ENCODE measurements around the gene NKAIN2.
A peak's percentile ranks its signal among the peaks of the same experiment; 100 is the strongest.

Gene NKAIN2

GRCh38 chr6:124040655-124041054 is 237.0 kb downstream of the NKAIN2 start:
- DNase-seq = no peak

- DNase-seq = no peak
Measured at GRCh38 chr6:124052120-124052519, 248.5 kb downstream of the NKAIN2 start.

GRCh38 chr6:124053315-124053714 is 249.7 kb downstream of the NKAIN2 start:
- DNase-seq = no peak

DNA sequence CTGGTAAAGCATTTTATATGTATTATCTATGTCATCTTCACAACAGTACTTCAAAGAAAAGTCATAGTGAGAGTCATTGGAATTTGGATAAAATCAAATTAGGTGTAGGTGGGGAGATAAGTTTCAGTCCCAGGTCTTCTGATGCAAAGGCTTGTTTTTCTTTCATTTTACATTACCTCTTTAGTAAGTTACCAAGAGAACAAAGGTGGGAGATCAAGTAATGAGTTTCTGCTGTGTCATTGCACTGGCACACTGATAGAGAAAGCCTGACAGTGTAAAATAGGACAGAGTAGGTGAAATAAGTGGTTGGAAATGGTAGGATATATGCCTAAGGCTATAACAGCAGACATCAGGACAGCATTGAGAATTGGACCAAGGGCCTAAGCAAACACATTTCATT is 250.4 kb downstream of the NKAIN2 start:
- DNase-seq = no peak

- DNase-seq = no peak
Measured at GRCh38 chr6:124055395-124055794, 251.7 kb downstream of the NKAIN2 start.

DNA sequence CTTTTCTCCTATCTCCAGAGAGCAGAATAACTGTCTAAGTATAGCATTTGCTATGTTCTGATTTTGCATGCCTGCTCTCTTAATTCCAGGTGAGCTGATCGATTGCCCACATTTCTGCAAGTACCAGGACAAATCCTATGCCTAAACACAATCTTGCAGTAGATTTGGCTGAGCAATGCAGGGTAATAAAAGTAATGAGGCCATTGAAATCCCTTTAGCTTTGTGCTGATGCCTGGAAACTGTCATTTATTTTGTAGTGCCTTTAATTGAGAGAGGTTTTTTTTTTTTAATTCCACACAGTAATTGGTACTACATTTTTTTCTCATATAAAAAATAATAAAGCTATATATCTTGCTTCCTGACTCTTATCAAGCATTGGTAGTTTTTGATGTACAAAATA is 252.3 kb downstream of the NKAIN2 start:
- DNase-seq = peak; percentile 80

DNA sequence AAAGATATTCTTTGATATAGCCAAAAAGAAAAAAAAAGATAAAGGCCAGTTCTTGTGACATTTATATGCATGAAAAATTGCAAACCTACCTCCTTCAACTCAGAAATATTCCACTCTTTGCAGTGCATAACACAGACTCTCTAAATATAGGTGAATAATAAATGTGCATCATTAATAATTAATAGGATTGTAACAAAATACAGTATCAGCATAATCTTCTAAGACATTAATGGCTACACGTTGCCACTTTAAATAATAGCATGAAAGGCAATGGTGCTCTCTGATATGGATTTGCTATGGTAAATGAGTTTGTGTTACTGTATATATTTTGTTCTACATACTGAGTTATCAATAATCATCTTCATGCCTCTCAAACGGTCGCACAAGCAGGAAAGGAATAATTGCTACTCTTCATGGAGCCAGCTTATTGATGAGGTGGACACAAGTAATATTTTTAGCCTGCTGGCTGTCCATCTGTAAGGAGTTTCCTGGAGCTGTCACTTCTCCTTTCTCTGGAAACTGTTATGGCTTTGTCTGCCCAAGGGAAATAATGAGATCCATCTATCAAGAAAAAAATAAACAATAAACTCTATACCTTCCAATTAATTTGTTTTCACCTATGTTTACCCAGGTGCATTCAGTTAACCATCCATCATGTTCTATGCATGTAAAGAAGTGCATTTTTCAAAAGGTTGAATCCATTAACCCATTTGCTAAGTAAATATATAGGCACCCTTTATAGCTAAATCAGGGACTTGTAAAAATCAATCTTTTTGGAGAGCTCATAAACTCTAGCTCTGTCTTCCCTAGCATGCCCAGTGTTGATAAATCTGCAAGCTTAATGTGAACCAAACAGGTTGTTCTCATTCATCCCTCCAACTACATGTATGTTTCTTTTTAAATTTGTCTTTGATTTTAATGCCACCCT is 253.0 kb downstream of the NKAIN2 start:
- peak; percentile 88 for DNase-seq

GRCh38 chr6:124057461-124057860 is 253.8 kb downstream of the NKAIN2 start:
- no peak for DNase-seq

DNA sequence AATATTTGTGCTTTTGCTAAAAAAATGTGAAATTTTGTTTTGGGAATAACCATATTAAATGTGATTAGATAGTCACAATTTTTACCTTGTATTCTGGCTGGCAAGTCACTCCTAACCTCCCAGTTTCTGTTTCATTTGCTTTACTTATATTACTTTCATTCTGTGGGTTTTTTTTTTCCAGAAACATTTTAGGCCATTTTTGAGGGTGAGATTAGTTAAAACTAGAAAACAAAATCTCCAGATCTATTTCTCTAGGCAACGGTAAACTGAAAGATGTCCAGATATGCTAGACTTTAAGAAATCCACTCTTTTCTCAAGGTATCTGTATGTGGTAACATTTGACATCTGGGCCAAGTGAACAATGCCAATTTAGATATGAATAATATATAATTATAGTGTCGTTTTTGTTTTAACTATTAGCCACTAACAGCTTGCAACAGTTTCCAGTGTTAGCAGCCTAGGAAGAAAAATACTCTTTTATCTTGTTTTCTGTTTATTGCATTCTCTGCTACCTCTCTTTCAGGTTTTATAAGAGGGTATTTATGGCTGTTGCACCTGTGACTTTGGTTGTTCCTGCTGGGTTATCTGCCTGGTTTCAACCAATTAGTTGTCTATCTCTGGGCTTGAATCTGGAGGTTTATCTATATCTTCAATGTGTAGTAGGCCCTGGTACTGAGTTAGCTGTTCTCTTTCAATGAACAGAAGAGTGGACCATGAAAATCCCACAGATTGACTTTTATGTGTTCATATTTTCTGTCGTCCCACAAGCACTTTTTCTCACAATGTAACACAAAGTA is 260.9 kb downstream of the NKAIN2 start:
- DNase-seq = no peak

- no peak for DNase-seq
Measured at GRCh38 chr6:124066269-124066668, 262.6 kb downstream of the NKAIN2 start.

- DNase-seq = no peak
Measured at GRCh38 chr6:124066946-124067552, 263.4 kb downstream of the NKAIN2 start.

DNA sequence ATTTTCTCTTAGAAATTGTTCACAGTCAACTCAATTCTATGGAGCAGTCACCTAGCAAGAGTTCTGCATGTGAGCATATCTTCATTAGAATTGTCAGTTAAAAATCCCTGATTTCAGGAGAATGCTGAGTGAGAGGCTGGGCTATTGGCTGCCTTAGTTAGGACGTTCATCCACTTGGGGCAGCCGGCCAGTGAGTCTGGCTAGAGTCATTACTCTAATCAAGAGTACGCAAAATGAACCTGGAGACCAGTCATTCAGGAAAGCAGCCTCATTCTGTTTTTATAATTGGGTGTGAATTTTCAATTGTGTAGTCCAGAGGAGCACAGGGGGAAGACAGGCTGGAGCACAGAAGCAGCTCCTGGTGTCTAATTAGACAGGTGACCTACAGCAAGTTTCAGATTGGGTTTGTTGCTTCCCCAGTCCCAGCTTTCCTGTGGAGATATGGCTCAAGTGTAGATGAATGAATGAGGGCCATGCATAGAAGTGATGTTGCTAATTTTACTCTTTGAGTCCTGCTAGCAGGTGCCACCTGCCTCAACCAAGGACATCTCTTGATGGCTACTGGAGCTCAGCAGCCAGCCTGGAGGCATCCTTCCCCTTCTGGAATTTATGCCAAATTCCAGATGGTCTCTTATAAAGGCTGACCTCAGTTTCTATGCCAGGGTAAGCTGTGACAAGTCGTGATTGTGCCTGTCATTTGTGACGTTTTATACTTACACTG is 265.7 kb downstream of the NKAIN2 start:
- no peak for DNase-seq

DNA sequence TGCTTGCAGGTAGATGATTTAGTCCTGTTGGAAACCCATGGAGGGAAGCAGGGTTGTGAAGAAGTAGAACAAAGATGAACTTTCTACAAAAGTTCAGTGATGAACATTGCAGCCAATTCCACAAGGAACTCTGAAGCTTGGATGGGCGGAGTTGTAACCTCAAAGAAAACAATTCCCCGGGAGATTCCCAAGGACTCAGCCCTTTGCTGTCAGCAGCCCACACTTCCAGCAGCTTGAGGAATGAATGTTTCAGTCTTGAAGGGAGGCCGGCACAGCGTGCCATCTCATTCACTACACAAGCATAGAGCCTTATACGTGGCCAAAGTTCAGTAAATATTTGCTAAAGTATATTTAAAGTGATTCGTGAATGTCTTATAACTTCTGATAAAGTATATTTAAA is 269.4 kb downstream of the NKAIN2 start:
- DNase-seq = no peak

GRCh38 chr6:124073820-124074587 is 270.3 kb downstream of the NKAIN2 start:
- no peak for DNase-seq

DNA sequence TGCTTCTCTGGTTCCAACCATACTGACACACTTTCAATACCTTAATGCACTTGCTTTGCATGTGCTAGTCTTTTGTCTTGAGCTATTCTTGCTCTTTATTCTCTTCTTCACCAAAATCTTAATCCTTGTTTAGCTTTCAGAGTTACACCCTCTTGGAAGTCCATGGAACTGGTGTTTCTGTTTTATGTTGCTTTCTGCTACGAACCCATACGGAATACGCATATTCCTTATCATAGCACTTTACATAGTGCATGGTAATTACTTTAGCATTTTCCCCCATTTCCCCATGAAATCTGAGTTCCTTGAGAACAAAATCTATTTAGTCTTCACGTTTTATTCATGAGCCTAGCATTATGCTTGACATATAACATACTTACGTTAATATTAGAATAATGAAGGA is 270.9 kb downstream of the NKAIN2 start:
- DNase-seq = no peak

GRCh38 chr6:124076336-124077048 is 272.8 kb downstream of the NKAIN2 start:
- peak; percentile 84 for DNase-seq

DNA sequence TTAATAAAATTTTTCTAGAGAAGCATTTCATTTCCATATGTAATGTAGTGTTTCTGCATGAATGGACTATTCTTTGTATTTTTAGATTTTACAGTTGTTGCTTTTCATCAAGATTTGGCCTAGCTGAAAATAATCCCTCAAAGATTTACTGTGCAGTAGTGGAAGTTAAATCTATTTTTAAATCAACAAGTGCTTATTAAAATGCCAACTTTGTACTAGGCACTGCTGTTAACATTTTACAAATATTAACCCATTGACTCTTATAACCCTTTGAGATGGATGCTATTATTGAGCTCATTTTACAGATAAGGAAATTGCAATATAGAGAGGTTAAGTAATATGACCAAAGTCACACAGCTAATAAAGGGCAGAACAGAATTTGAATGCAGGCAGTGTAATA is 274.5 kb downstream of the NKAIN2 start:
- no peak for DNase-seq

GRCh38 chr6:124080483-124080882 is 276.8 kb downstream of the NKAIN2 start:
- DNase-seq = no peak

- DNase-seq = no peak
Measured at GRCh38 chr6:124090491-124090890, 286.8 kb downstream of the NKAIN2 start.

GRCh38 chr6:124099520-124099919 is 295.9 kb downstream of the NKAIN2 start:
- DNase-seq = no peak

DNA sequence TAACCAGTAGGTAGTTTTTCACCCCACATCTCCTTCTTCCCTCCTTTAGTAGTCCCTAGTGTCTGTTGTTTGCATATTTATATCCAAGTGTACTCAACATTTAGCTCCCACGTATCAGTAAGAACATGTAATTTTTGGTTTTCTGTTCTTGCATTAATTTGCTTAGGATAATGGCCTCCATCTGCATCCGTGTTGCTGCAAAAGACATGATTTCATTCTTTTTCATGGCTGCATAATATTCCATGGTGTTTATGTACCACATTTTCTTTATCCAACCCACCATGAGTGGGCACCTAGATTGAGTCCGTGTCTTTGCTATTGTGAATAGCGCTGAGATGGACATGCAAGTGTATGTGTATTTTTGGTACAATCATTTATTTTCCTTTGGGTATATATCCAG is 306.8 kb downstream of the NKAIN2 start:
- no peak for DNase-seq

Data from NCI-H1436 (cell line).